Stimulated activated CD4-positive, alpha-beta T cell treated with anti-CD3 and anti-CD28 coated beads, Interleukin-15, amount 100 ng/mL, for 24 hours (primary cell): Measurements from ENCODE around the gene HIPK1.

ENCODE experiments used
- DNase-seq: peaks from one replicate; pipeline ENCODE4 v3.0.0-alpha.2; 2020

The HIPK1 gene

DNA sequence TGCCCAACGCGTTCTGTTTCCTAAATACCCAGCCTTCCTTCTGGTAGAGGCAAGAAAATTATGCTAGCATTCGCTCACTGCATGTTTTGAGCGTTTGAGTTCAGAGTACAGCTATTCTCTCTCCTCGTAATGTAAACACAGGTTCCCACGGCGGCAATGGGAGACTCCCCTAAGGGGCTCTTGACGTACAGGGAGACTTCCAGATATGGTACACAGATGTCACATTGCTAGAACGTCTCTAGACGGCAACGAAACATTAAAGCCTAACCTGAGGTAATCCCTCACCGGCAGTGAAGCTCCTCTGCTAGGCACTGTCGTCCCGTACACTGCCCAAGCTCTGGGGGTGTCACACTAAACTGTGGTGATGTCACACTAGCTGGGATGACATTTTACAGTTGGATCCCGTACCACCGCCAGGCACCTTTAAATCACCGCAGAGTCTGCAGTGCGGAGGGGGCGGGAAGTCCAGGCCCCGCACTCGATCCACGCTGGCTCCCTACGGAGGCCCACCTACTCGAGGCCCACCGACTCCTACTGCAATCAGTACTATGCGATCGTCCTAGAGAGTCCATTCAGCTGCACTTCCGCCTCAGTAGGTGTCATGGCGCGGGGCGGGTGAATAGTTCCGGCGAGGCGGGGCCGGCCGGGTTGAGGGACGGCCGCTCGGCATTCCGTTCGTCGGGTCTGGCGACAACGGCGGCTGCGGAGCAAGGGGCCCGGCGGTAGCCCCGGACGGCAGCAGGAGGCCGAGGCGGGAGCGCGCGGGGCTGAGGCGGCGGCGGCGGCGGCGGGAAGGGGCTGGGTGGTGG, at the start of gene HIPK1:
TSS of gene HIPK1 (plus strand) at position 384 of the 809 bp plus-strand sequence.
- DNase-seq, result peak; percentile 95

GRCh38 chr1:113879739-113880038, 49.4 kb upstream of the HIPK1 start:
- DNase-seq, result no peak

- DNase-seq, result no peak
These were observed 47.5 kb upstream of the HIPK1 start for GRCh38 chr1:113881661-113882060.

- DNase-seq, result no peak
These were observed 42.4 kb upstream of the HIPK1 start for GRCh38 chr1:113886417-113887401.

DNA sequence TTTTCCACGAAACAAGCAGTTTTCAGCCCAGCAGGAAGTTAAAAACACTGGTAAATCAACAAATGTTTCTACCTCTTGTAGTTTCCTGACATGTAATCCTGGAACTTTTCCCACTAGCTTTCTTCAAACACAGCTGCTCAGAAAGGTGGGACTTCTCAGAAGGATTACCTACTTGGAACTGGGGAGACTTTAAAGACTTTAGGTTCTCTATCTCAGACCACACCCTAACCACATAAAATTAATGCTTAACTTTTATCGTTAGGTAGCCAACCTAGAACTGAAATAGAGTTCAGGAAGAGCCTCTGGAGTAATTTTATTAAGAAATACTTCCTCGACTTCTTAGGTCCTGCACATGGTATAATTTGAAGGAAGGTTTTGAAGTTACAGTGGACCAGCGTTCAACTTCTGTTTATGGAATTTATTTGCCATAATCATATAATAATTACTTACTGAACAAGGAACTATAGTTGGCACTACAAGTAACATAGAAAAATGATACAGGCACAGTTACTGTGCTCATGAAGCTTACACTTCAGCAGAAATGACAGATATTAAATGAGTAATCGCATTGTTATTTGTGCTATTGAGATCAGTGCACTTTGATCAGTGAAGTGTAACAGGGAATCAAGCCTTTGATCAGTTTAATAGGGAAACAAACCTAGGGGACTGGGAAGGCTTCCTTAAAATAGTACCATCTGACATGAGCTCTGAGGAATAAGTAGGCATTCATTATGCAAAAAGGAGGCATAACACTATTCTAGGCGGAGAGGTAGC, 41.5 kb upstream of the HIPK1 start, which contains the start of gene BCL2L15:
TSS of gene BCL2L15 (minus strand) at position 180 of the 774 bp plus-strand sequence. CDS start 206 bp downstream, outside the sequence.
- DNase-seq, result no peak

GRCh38 chr1:113890816-113891215, 38.3 kb upstream of the HIPK1 start:
- no peak for DNase-seq

DNA sequence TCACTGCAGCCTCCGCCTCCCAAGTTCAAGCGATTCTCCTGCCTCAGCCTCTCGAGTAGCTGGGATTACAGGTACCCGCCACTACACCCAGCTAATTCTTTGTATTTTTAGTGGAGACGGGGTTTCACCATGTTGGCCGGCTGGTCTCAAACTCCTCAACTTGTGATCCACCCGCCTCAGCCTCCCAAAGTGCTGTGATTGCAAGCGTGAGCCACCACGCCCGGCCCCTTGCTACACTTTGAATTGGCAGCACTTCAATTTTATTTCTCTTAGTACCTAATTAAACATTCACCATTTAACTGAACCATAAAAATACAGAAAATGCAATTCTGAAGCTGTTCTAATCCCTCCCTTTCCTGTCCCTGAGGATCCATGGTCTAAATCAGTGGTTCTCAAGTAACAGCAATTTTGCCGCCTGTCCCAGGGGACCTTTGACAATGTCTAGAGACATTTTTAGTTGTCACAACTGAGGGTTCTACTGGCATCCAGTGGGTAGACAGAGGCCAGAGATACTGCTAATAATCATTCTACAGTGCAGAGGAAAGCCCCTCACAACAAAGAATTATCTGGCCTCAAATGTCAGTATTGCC, 37.4 kb upstream of the HIPK1 start:
- DNase-seq, result no peak

- DNase-seq, result no peak
These were observed 35.9 kb upstream of the HIPK1 start for GRCh38 chr1:113893267-113893666.

GRCh38 chr1:113895098-113895497, 34.0 kb upstream of the HIPK1 start:
- no peak for DNase-seq

GRCh38 chr1:113895961-113896360, 33.2 kb upstream of the HIPK1 start:
- DNase-seq, result no peak

GRCh38 chr1:113898241-113898814, 30.8 kb upstream of the HIPK1 start:
- no peak for DNase-seq

GRCh38 chr1:113899111-113899510, 30.0 kb upstream of the HIPK1 start:
- DNase-seq, result no peak

DNA sequence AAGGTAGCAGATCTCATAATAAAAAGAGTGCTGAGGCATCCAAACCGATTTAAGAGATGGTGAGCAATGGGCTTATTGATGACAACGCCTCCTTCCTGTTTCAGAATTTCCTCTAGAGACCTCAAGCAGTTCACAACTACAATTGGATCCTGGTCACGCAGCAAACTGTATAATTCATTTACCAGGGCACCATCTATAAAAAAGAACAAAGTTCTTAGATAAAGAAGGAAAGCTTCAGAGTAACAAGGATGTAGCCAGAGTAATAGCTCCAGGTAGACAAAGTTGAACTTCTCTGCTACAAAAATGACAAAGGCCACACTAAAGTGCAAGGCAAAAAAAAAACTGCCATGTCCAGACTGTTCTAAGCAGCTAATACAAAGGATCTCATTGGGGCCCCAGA, 27.9 kb upstream of the HIPK1 start:
- no peak for DNase-seq

DNA sequence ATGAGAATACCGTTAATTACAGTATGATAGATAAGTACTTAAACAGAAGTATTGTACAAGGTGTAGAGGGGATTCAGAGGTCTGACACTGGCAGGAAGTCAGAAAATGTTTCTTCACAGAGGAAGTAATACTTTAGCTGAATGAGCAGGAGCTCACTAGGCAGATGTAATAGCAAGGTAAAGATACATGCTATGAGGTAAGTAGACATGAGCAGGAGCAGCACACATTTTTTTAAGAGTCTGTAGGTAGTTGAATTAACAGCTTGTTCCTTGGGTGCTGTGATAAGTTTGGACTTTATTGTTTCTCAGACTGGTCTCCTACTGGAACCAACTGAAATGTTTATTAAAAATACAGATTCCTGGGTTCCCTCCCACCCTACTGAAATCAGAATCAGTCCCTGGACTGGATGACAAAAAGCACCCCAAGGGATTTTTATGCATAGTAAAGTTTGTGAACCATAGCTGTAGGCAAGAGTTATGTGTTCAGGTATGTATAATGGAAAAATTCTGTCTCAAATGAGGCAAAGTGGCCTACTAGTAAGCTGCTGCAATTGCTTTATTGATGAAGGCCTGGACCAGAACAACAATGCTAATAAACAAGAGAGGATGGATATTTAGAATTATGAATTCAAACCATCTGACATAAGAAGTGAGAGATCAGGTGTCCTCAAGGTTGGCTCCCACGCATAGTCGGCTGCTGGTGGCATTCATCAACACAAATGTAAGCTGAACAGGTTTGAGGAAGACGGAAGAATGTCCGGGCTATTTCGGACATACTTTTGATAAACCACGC, 25.4 kb upstream of the HIPK1 start:
- peak; percentile 30 for DNase-seq

DNA sequence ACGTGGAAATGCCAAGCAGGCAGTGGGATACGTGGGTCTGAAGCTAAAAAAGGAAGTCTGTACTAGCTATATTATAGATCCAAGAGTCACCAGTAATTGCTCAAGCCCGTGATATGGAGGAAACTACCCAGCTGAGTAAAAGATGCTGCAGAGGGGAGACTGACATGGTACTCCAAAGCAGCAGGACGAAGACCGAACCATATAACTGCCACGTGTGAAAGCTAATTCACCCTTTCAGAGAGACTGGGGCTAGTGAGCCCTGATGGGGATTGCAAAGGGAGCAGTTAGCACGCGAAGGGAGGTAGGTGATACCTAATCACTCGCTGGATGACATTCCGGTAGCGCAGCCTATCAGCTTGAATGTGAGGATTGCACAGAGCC, 24.8 kb upstream of the HIPK1 start:
- no peak for DNase-seq

DNA sequence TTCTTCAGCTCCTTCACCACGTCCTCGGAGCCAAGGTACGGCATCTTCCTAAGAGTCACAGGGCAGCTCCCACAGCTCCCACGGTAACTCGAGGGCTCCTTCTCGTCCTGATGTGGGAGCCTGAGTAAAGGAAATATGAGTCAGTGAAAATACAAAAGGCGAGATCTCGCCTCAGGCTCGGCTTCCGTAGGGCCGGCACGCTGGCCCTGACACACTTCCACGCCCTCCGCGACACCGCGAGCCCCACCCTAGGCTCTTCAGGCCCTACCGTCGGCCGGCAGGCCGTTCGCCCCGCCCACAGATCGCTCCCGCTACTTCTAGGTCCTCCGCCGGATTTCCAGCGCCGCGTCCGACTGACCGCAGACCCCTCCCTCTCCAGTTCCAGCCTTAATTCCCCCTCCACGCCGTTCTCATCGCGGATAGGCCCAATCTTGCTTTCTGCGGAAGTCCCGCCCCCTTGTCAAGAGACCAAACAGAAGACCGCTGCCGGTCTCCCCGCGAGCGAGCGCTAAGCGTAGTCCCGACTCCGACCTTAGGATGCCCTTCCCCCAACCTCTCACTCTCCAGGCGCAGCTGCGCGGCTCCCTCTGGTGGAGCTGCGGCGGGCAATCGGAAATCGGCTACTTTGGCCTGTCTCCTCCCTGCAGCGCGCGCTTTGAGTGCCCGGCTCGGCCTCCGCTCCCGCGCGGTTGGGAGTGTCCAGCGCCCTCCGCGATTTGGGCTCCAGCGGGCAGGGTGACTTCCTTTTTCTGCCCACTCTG, 24.3 kb upstream of the HIPK1 start, which contains the start of the genes AP4B1 and DCLRE1B:
TSS of gene AP4B1 (minus strand) at position 126 of the 761 bp plus-strand sequence. CDS start at position 44, 82 bp downstream.
TSS of gene DCLRE1B (plus strand) at position 653 of the 761 bp plus-strand sequence. CDS start 261 bp downstream, outside the sequence.
- peak; percentile 99 for DNase-seq

GRCh38 chr1:113905435-113905861, 23.7 kb upstream of the HIPK1 start:
- peak; percentile 47 for DNase-seq

DNA sequence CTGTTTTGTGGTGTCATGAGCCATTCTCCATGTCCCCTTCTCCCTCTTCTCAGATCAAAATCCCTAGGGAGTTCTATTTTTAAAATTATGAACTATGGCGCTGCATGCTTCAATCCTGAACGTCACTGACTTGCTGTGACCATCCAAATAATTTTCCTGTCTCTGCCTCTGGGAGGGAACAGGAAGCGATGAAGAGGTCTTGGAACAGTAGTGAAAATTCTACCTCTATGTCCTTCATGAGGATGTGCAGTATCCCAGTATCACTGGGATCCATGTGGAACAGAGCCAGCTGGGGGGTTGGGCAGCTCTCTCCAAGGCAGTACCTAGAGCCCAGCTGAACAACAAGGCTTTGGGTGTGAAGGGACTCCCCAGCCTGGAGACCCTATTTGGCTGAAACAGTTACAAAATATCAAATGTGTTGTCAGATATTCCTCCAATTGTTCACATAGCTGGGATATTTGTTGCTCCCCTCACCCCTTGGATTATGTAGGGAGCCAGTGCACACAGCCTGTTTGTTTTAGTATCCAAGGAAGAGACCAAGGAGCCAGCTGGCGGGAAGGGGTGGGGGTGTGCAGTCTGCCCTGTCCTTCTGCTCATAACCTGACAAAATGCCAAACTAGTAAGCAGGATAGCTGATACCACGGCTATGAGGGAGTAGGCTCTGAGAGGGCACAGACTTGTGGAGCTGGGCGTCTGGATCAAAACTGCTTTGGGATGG, 16.4 kb upstream of the HIPK1 start:
- DNase-seq, result no peak

DNA sequence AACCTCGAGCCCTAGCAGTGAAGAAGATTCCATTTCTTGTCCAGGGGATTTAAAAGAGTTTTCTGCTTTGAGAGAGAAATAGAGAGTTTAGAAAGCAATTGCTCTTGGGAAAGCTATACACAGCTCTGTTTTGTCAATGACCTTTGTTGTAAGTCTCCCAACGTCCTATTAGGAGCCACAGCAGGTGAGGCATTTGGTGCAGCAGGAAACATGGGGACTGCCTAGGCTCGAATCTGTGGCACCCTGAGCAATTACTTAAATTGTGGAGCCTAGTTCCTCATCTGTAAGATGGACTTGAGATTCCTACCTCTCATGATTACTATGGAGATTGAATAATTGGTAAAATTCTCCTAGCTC, 15.8 kb upstream of the HIPK1 start:
- DNase-seq, result no peak
